Motor neuron (in vitro differentiated cells): Measurements from ENCODE around the gene CREM. TPM values are rescaled to one million over a fixed set of nuclear protein-coding genes. Genes with fewer than 3 reads are reported as not detected.

Experiments used
- ATAC-seq, 8 experiments: fragments of 200-7000 bp; cut with Tn5 transposase; replicated peaks in 6 of 8; 2 replicates each; pipeline ENCODE4 v1.8.0; 2021; ENCODE audit warnings: mild to moderate bottlenecking in 8 of 8, moderate library complexity in 8 of 8
- H3K27ac ChIP-seq, 2 donors: fragments of 250-450 bp; sonication (Bioruptor Pico); 2 replicates each; pipeline ENCODE4 v1.9.0; 2021; ENCODE audit warnings: antibody characterized with exemption in 2 of 2, mild to moderate bottlenecking in 2 of 2, moderate library complexity in 1 of 2
- H3K4me1 ChIP-seq, 2 donors: fragments of 250-450 bp; sonication (Bioruptor Pico); replicated peaks in 1 of 2; 2 replicates each; pipeline ENCODE4 v1.6.1; 2021; ENCODE audit warnings: antibody characterized with exemption in 2 of 2, mild to moderate bottlenecking in 2 of 2, moderate library complexity in 1 of 2
- H3K4me3 ChIP-seq, 5 donors: fragments of 250-450 bp; sonication (Bioruptor Pico); 2 replicates each; pipeline ENCODE4 v1.9.0; 2021; ENCODE audit warnings: antibody characterized with exemption in 5 of 5, mild to moderate bottlenecking in 5 of 5, moderate library complexity in 4 of 5
- WGBS, 10 experiments: fragments of 450-650 bp; shearing (Covaris generic); methylation state at CpG; one replicate each; pipeline ENCODE4 v1.0.0; 2022; 5-methylcytosine and 5-hydroxymethylcytosine counted together
- in situ Hi-C, 9 experiments: fragments of 400-800 bp; cut with MboI; loops; one replicate each; pipeline ENCODE4 v1.15.0; 2021; ENCODE audit warnings: low sequenced_read_pairs in 9 of 9, low pct_unique_long_range_greater_than_20kb in 2 of 9; ENCODE audit not compliant: unreplicated experiment in 9 of 9
- total RNA-seq, 8 experiments: library from RNA; unstranded; fragments of 300-600 nt; gene quantifications; 2 replicates each; pipeline versions ENCODE4 v1.2.3 to v1.2.4, GENCODE V29; 2022

Gene CREM
- total RNA-seq, 8 experiments from 2014 or later: 19.1 to 123 (median 26.4) TPM

GRCh38 chr10:35112571-35112970 is 14.1 kb upstream of the CREM start:
- in situ Hi-C loops: loop anchor here in 2 of 9 experiments (25.0 kb wide), 1 partner anchor 100 kb away; no protein-coding TSS in a partner anchor
- Histone ChIP-seq H3K27ac (no peak overlapping the region), H3K4me3 (no peak overlapping the region), H3K4me1 (no peaks in the 10 kb centered on the region)
- ATAC-seq: no peak
- WGBS, 10 experiments: 40 to 100% (median 87%) methylated on average over 1 to 4 of the region's 4 CpGs; no CpG with 5 or more reads in 1 of the 10 experiments

- Histone ChIP-seq H3K4me1 (no peaks in the 10 kb centered on the region), H3K27ac (no peak overlapping the region), H3K4me3 (no peak overlapping the region)
- WGBS, 10 experiments: 50 to 100% (median 85%) methylated on average over 1 of the region's 1 CpG; no CpG with 5 or more reads in 6 of the 10 experiments
- in situ Hi-C loops: loop anchor here in 2 of 9 experiments (25.0 kb wide), 1 partner anchor 93 kb away; no protein-coding TSS in a partner anchor
- ATAC-seq: no peak
Measured at GRCh38 chr10:35119378-35119777, 7.3 kb upstream of the CREM start.

GRCh38 chr10:35124540-35124939 is 2.1 kb upstream of the CREM start:
- peaks cover 7 to 14% of the 10 kb centered on the region in 2 donors for H3K4me1 ChIP-seq
- in situ Hi-C loops: loop anchor here in 4 of 9 experiments (5.0 to 25.0 kb wide), 3 partner anchors 88 to 90 kb away; no protein-coding TSS in a partner anchor
- ATAC-seq: no peak
- H3K4me3 ChIP-seq: no peak overlapping the region
- WGBS, 10 experiments: 48 to 100% (median 80%) methylated on average over 1 to 6 of the region's 6 CpGs
- H3K27ac ChIP-seq: no peak overlapping the region

- 30 to 100% (median 86%) methylated on average over 2 to 10 of the region's 13 CpGs; no CpG with 5 or more reads in 3 of the 10 experiments for WGBS, 10 experiments
- in situ Hi-C loops: loop anchor here in 1 of 9 experiments (10.0 kb wide), 1 partner anchor 89 kb away; no protein-coding TSS in a partner anchor
- Histone ChIP-seq H3K4me3 (peak overlapping the region; percentile 45 to 74 (median 60)), H3K4me1 (peaks cover 7 to 14% of the 10 kb centered on the region in 2 donors), H3K27ac (peak overlapping the region; percentile 81 to 91)
- ATAC-seq: peak in 1 of 8 experiments; percentile 1
Measured at GRCh38 chr10:35126062-35126529, 550 bp upstream of the CREM start.

- peak overlapping the region; percentile 92 to 95 for H3K27ac ChIP-seq
- in situ Hi-C loops: loop anchor here in 1 of 9 experiments (10.0 kb wide), 1 partner anchor 87 kb away; no protein-coding TSS in a partner anchor
- WGBS, 10 experiments: 0 to 4% (median 0%) methylated on average over 1 to 14 of the region's 56 CpGs; no CpG with 5 or more reads in 5 of the 10 experiments
- H3K4me3 ChIP-seq: peak overlapping the region; percentile 45 to 74 (median 60)
- H3K4me1 ChIP-seq: peaks cover 7 to 14% of the 10 kb centered on the region in 2 donors
- peak; percentile 7 to 39 (median 18) for ATAC-seq
Measured at GRCh38 chr10:35127289-35127891, 744 bp downstream of the CREM start.

GRCh38 chr10:35129185-35129674 is 2.6 kb downstream of the CREM start:
- Histone ChIP-seq H3K4me1 (peaks cover 7 to 14% of the 10 kb centered on the region in 2 donors), H3K27ac (no peak overlapping the region), H3K4me3 (no peak overlapping the region)
- no peak for ATAC-seq
- 67 to 100% (median 100%) methylated on average over 1 of the region's 1 CpG for WGBS, 10 experiments
- in situ Hi-C loops: loop anchor here in 1 of 9 experiments (10.0 kb wide), 1 partner anchor 86 kb away; no protein-coding TSS in a partner anchor

GRCh38 chr10:35130663-35131062 is 4.0 kb downstream of the CREM start:
- in situ Hi-C loops: no loop called here
- Histone ChIP-seq H3K4me3 (no peak overlapping the region), H3K4me1 (peaks cover 7 to 14% of the 10 kb centered on the region in 2 donors), H3K27ac (no peak overlapping the region)
- WGBS, 10 experiments: 65 to 100% (median 92%) methylated on average over 1 to 4 of the region's 4 CpGs; no CpG with 5 or more reads in 2 of the 10 experiments
- no peak for ATAC-seq

GRCh38 chr10:35132727-35133126 is 6.1 kb downstream of the CREM start:
- ATAC-seq: no peak
- H3K27ac ChIP-seq: no peak overlapping the region
- H3K4me3 ChIP-seq: no peak overlapping the region
- WGBS, 10 experiments: 76 to 100% (median 100%) methylated on average over 1 to 2 of the region's 2 CpGs
- H3K4me1 ChIP-seq: peaks cover 3 to 8% of the 10 kb centered on the region in 2 donors
- in situ Hi-C loops: no loop called here

- WGBS, 10 experiments: 44 to 100% (median 100%) methylated on average over 1 of the region's 1 CpG; no CpG with 5 or more reads in 4 of the 10 experiments
- in situ Hi-C loops: no loop called here
- ATAC-seq: no peak
- no peak overlapping the region for H3K4me3 ChIP-seq
- H3K4me1 ChIP-seq: peaks cover 0 to under 1% of the 10 kb centered on the region in 2 donors
- H3K27ac ChIP-seq: no peak overlapping the region
Measured at GRCh38 chr10:35133586-35133985, 6.9 kb downstream of the CREM start.

GRCh38 chr10:35135861-35136260 is 9.2 kb downstream of the CREM start:
- ATAC-seq: no peak
- H3K4me3 ChIP-seq: no peak overlapping the region
- WGBS, 10 experiments: 69 to 100% (median 89%) methylated on average over 1 to 5 of the region's 5 CpGs; no CpG with 5 or more reads in 1 of the 10 experiments
- in situ Hi-C loops: no loop called here
- no peak overlapping the region for H3K27ac ChIP-seq
- peaks cover 0 to 2% of the 10 kb centered on the region in 2 donors for H3K4me1 ChIP-seq

GRCh38 chr10:35136263-35136815 is 9.7 kb downstream of the CREM start:
- no peak overlapping the region for H3K4me3 ChIP-seq
- WGBS, 10 experiments: 40 to 100% (median 94%) methylated on average over 1 to 3 of the region's 4 CpGs; no CpG with 5 or more reads in 3 of the 10 experiments
- ATAC-seq: no peak
- in situ Hi-C loops: no loop called here
- peaks cover 0 to 2% of the 10 kb centered on the region in 2 donors for H3K4me1 ChIP-seq
- no peak overlapping the region for H3K27ac ChIP-seq

GRCh38 chr10:35140126-35140525 is 13.5 kb downstream of the CREM start:
- Histone ChIP-seq H3K4me1 (peaks cover 0 to 2% of the 10 kb centered on the region in 2 donors), H3K4me3 (no peak overlapping the region), H3K27ac (no peak overlapping the region)
- in situ Hi-C loops: no loop called here
- WGBS, 10 experiments: 85 to 100% (median 90%) methylated on average over 4 to 6 of the region's 6 CpGs; no CpG with 5 or more reads in 1 of the 10 experiments
- no peak for ATAC-seq

GRCh38 chr10:35140727-35141126 is 14.1 kb downstream of the CREM start:
- peaks cover 0 to 2% of the 10 kb centered on the region in 2 donors for H3K4me1 ChIP-seq
- no peak overlapping the region for H3K27ac ChIP-seq
- WGBS, 10 experiments: 58 to 100% (median 87%) methylated on average over 2 to 3 of the region's 3 CpGs; no CpG with 5 or more reads in 1 of the 10 experiments
- no peak overlapping the region for H3K4me3 ChIP-seq
- no peak for ATAC-seq
- in situ Hi-C loops: no loop called here
